Ovary (tissue), 9 donors: Measurements from ENCODE around the gene IL36B. TPM values are rescaled to one million over a fixed set of nuclear protein-coding genes. Genes with fewer than 3 reads are reported as not detected.

Source experiments
- DNase-seq, 5 donors: peaks; one replicate each; pipeline ENCODE4 v3.0.0-alpha.2; 2019 to 2020
- H3K27ac ChIP-seq, 2 donors: fragments of 200-600 bp; one replicate each; pipeline versions ENCODE4 v1.5.1 to v1.8.0; 2019 to 2022
- H3K27me3 ChIP-seq: fragments of 200-600 bp; one replicate; pipeline ENCODE4 v1.8.0; 2022
- H3K36me3 ChIP-seq: fragments of 200-600 bp; sonication (generic); one replicate; pipeline ENCODE4 v1.5.1; 2019
- H3K4me1 ChIP-seq: one replicate; pipeline ENCODE4 v1.8.1; 2013; ENCODE audit warnings: mild to moderate bottlenecking, moderate library complexity; ENCODE audit not compliant: insufficient read depth
- H3K4me3 ChIP-seq: fragments of 200-600 bp; sonication (generic); one replicate; pipeline ENCODE4 v1.5.1; 2017
- H3K9me3 ChIP-seq, 2 donors: fragments of 200-600 bp in 1 of 2; sonication (generic) in 1 of 2; one replicate each; pipeline versions ENCODE4 v1.5.1 to v1.8.1; 2013 to 2019; ENCODE audit warnings: mild to moderate bottlenecking in 1 of 2, moderate library complexity in 1 of 2
- CTCF ChIP-seq, 3 donors: fragments of 450-650 bp in 2 of 3; fragments of 200-600 bp in 1 of 3; IDR thresholded peaks; one replicate each; pipeline versions ENCODE4 v1.5.1 to v1.8.0; 2016 to 2022; ENCODE audit warnings: antibody characterized with exemption in 3 of 3, mild to moderate bottlenecking in 1 of 3
- EP300 ChIP-seq: sonication (generic); formaldehyde crosslinking; IDR thresholded peaks from one replicate; pipeline ENCODE4 v1.6.1; 2017; ENCODE audit warnings: antibody characterized with exemption
- POLR2A ChIP-seq: fragments of 450-650 bp; IDR thresholded peaks from one replicate; pipeline ENCODE4 v1.6.1; 2017; ENCODE audit warnings: antibody characterized with exemption, mild to moderate bottlenecking, moderate library complexity
- WGBS, 3 donors: extraction: QIAGEN DNeasy Blood & Tissue Kit in 1 of 3; methylation state at CpG; one replicate each; pipeline versions ENCODE4 v1.1.5 to v1.1.7; 2013 to 2017; 5-methylcytosine and 5-hydroxymethylcytosine counted together
- intact Hi-C, 4 donors: fragments of 100-400 bp; cut with DNase I; formaldehyde crosslinking; loops; one replicate each; pipeline versions ENCODE4 v1.11.0 to v1.15.1; 2022 to 2023
- polyA plus RNA-seq, 2 donors: library from polyadenylated mRNA; stranded (reverse); fragments of 200-250 nt in 1 of 2; fragments of 350-450 nt in 1 of 2; fragmentation: Illumina TruSeq in 1 of 2; extraction: RNeasy Lipid Tissue Mini Kit (QIAGEN cat#74804) in 1 of 2; gene quantifications; one replicate each; pipeline ENCODE4 v1.2.3, GENCODE V29; 2013 to 2014
- total RNA-seq, 7 donors: library from RNA; depleted of rRNA in 2 of 7; stranded (reverse); fragments of >200 nt in 2 of 7; fragmentation: NEBNext Ultra II Directional in 3 of 7; extraction: Animal tissue kit (Norgen Biotek cat#: 25700) in 3 of 7; gene quantifications; one replicate each; pipeline versions ENCODE4 v1.1.0 to v1.2.4, GENCODE V29; 2016 to 2023
- donor health status: DM: no; HTN: no; CAD: no; lungs with moderate emphysema.
- donor health status: DM: no; HTN: no; CAD: no.
- donor health status: Bipolar disorder and iron deficiency.
- donor health status: DM: yes; HTN: yes; CAD: no.
- donor health status: DM: no; HTN: no; CAD: no.
- donor health status: DM: yes; HTN: yes; CAD: no.

IL36B gene
- total and polyA plus RNA-seq, 9 donors, result not detected

DNA sequence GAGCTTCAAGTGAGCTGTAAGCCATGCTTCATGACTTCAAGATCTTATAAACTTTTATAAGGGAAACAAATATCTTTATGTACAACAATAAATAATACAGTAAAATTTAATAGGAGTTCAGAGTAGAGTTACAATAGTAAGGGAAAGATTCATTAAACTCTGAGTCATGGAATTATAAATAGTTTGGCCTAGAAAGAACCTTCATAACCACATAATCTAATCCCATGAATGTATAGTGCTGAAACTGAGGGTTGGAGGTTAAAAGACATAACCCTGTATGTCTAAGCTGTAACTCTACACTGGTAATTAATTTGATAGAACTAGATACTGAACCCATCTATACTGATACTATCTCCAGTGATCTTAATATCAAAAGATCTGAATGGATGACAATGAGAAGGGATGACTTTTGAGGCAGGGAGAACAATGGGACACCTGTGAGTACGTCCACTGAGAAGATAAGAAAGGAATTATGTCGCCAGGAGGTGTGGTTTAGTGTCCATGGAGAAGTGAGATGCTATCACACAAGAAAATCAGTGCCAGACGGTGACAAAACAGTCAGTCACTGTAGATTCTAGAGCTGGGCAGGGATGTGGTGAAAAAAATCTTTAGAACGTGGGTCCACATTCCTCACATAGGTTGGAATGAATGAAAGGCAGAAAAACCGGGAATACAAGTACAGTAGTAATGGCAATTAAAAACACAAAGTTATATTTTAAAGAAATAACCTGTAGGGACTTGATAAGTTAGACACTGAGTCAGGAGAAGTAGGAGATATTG is 16.2 kb upstream of the IL36B start:
- Histone ChIP-seq H3K36me3 (no peaks in the 10 kb centered on the region), H3K27ac (no peak overlapping the region), H3K9me3 (no peaks in the 10 kb centered on the region), H3K4me3 (no peak overlapping the region), H3K4me1 (no peaks in the 10 kb centered on the region), H3K27me3 (no peaks in the 10 kb centered on the region)
- intact Hi-C loops, result no loop called here
- no peak for TF ChIP-seq POLR2A
- no peak for TF ChIP-seq CTCF (IDR thresholded peaks at IDR 0.05)
- TF ChIP-seq EP300, result no peak
- WGBS, 3 donors, result 27 to 45% (median 29%) methylated on average over 5 of the region's 5 CpGs
- DNase-seq, result no peak

DNA sequence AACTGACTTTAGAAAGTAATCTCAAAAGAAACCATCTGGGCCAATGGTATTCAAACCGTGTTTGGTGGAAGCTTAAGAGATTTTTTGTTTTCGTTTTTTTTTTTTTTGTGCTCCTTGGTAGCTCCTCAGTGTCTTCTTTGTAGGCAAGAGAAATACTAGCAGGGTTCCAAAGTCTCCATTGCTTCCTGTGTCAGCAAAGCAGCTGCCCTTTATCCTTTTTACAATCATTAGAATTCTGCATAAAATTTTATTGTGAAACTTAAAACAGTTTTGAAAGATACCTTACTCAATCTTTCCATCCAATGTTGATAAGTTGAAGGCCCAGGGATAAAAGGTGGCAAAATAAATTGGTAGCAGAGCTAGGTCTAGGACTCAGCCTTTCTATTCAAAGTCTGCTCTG is 15.6 kb upstream of the IL36B start:
- no peak for DNase-seq
- Histone ChIP-seq H3K27ac (no peak overlapping the region), H3K4me3 (no peak overlapping the region), H3K27me3 (no peaks in the 10 kb centered on the region), H3K36me3 (no peaks in the 10 kb centered on the region), H3K4me1 (no peaks in the 10 kb centered on the region), H3K9me3 (no peaks in the 10 kb centered on the region)
- intact Hi-C loops, result no loop called here
- no peak for TF ChIP-seq POLR2A
- TF ChIP-seq CTCF (IDR thresholded peaks at IDR 0.05), result no peak
- no peak for TF ChIP-seq EP300
- WGBS, 3 donors, result 57 to 69% (median 62%) methylated on average over 2 of the region's 2 CpGs

DNA sequence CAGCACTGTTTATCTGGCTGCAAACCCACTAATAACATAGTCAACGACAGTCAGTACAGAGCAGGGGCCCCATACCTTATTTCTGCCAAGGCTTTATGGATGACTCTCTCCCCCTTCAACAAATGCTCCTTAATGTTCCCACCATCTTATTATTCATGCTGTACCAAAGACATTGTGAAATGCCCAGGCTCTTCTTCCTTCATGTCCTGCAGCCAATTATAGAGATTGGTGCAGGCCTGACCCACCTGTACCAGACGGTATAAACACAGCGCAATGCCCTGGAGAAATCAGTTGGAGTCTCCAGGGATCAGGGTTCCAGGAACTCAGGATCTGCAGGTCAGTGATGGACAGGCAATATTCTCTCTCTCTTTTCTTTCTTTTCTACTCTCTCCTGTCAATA is 15.0 kb upstream of the IL36B start, which contains the start of gene IL1F10:
TSS of gene IL1F10 (plus strand) at position 290 of the 400 bp plus-strand sequence. CDS start 4,769 bp downstream, outside the sequence.
- no peak for DNase-seq
- H3K27me3 ChIP-seq, result no peaks in the 10 kb centered on the region
- no peaks in the 10 kb centered on the region for H3K9me3 ChIP-seq
- no peak within 1 kb of the TSS for H3K4me3 ChIP-seq
- H3K4me1 ChIP-seq, result no peaks in the 10 kb centered on the region
- TF ChIP-seq CTCF (IDR thresholded peaks at IDR 0.05) (no peak), EP300 (no peak), POLR2A (no peak)
- no peaks in the 10 kb centered on the region for H3K36me3 ChIP-seq
- no peak within 1 kb of the TSS for H3K27ac ChIP-seq
- intact Hi-C loops, result no loop called here
- 71 to 84% (median 76%) methylated on average over 3 of the region's 3 CpGs for WGBS, 3 donors

- DNase-seq, result no peak
- Histone ChIP-seq H3K9me3 (no peaks in the 10 kb centered on the region), H3K27ac (no peak overlapping the region), H3K4me1 (no peaks in the 10 kb centered on the region), H3K36me3 (no peaks in the 10 kb centered on the region), H3K27me3 (no peaks in the 10 kb centered on the region), H3K4me3 (no peak overlapping the region)
- intact Hi-C loops, result no loop called here
- WGBS, 3 donors, result 58 to 87% (median 69%) methylated on average over 1 of the region's 1 CpG
- TF ChIP-seq POLR2A (no peak), EP300 (no peak), CTCF (IDR thresholded peaks at IDR 0.05) (no peak)
These were observed 12.2 kb upstream of the IL36B start for GRCh38 chr2:113064898-113065297.
